ENCODE measurements around the gene DPH2.

Gene DPH2

GRCh38 chr1:43990271-43991199 is 20.7 kb downstream of the DPH2 start:
- H3K27ac ChIP-seq (ENCODE audit: low read length) = no peak overlapping the region

GRCh38 chr1:43991200-43991475 is 21.3 kb downstream of the DPH2 start:
- no peaks in the 10 kb centered on the region for H3K36me3 ChIP-seq (replicated peaks; ENCODE audit: low read depth, low read length)
- peak overlapping the region; percentile 99 for H3K4me2 ChIP-seq (ENCODE audit: low read length)
- TF ChIP-seq, protein P1, sequence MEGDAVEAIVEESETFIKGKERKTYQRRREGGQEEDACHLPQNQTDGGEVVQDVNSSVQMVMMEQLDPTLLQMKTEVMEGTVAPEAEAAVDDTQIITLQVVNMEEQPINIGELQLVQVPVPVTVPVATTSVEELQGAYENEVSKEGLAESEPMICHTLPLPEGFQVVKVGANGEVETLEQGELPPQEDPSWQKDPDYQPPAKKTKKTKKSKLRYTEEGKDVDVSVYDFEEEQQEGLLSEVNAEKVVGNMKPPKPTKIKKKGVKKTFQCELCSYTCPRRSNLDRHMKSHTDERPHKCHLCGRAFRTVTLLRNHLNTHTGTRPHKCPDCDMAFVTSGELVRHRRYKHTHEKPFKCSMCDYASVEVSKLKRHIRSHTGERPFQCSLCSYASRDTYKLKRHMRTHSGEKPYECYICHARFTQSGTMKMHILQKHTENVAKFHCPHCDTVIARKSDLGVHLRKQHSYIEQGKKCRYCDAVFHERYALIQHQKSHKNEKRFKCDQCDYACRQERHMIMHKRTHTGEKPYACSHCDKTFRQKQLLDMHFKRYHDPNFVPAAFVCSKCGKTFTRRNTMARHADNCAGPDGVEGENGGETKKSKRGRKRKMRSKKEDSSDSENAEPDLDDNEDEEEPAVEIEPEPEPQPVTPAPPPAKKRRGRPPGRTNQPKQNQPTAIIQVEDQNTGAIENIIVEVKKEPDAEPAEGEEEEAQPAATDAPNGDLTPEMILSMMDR (IDR thresholded peaks at IDR 0.05; ENCODE audit: low read depth, low read length) = no peak
- no peak for TF ChIP-seq EZH2phosphoT487 (IDR thresholded peaks at IDR 0.05; ENCODE audit: low read depth)
- no peaks in the 10 kb centered on the region for H4K20me1 ChIP-seq (ENCODE audit: insufficient read depth, low read length)
- H3K9ac ChIP-seq (ENCODE audit: low read length) = peak overlapping the region; percentile 65
- H3K4me1 ChIP-seq (ENCODE audit: low read length) = peaks cover 16% of the 10 kb centered on the region
- H3K4me3 ChIP-seq (ENCODE audit: low read length) = peak overlapping the region; percentile 84
- H3K27me3 ChIP-seq (ENCODE audit: low read depth, low read length) = no peaks in the 10 kb centered on the region
- H3K27ac ChIP-seq (ENCODE audit: low read length) = no peak overlapping the region
- H2AFZ ChIP-seq (ENCODE audit: low read depth, low read length) = 0 out of 2 replicates have a peak overlapping the region, but pooled peaks have one; percentile 74
- no peaks in the 10 kb centered on the region for H3K79me2 ChIP-seq (ENCODE audit: low read length)
- H3K9me3 ChIP-seq (ENCODE audit: insufficient read depth, low read length) = no peaks in the 10 kb centered on the region

More at GRCh38 chr1:43990271-43991199, 20.7 kb downstream of the DPH2 start:
- H3K4me3 ChIP-seq (ENCODE audit: low read length) = peak overlapping the region; percentile 84
- peak overlapping the region; percentile 65 for H3K9ac ChIP-seq (ENCODE audit: low read length)
- peaks cover 16% of the 10 kb centered on the region for H3K4me1 ChIP-seq (ENCODE audit: low read length)
- H3K9me3 ChIP-seq (ENCODE audit: insufficient read depth, low read length) = no peaks in the 10 kb centered on the region
- no peaks in the 10 kb centered on the region for H3K36me3 ChIP-seq (replicated peaks; ENCODE audit: low read depth, low read length)
- no peaks in the 10 kb centered on the region for H4K20me1 ChIP-seq (ENCODE audit: insufficient read depth, low read length)
- H3K4me2 ChIP-seq (ENCODE audit: low read length) = peak overlapping the region; percentile 99
- H2AFZ ChIP-seq (ENCODE audit: low read depth, low read length) = no peak overlapping the region
- H3K27me3 ChIP-seq (ENCODE audit: low read depth, low read length) = no peaks in the 10 kb centered on the region
- TF ChIP-seq, protein P1 (IDR thresholded peaks at IDR 0.05; ENCODE audit: low read depth, low read length) = peak; percentile 17; the same call in 1 of the 2 replicates
- no peak for TF ChIP-seq EZH2phosphoT487 (IDR thresholded peaks at IDR 0.05; ENCODE audit: low read depth)
- H3K79me2 ChIP-seq (ENCODE audit: low read length) = no peaks in the 10 kb centered on the region

DNA sequence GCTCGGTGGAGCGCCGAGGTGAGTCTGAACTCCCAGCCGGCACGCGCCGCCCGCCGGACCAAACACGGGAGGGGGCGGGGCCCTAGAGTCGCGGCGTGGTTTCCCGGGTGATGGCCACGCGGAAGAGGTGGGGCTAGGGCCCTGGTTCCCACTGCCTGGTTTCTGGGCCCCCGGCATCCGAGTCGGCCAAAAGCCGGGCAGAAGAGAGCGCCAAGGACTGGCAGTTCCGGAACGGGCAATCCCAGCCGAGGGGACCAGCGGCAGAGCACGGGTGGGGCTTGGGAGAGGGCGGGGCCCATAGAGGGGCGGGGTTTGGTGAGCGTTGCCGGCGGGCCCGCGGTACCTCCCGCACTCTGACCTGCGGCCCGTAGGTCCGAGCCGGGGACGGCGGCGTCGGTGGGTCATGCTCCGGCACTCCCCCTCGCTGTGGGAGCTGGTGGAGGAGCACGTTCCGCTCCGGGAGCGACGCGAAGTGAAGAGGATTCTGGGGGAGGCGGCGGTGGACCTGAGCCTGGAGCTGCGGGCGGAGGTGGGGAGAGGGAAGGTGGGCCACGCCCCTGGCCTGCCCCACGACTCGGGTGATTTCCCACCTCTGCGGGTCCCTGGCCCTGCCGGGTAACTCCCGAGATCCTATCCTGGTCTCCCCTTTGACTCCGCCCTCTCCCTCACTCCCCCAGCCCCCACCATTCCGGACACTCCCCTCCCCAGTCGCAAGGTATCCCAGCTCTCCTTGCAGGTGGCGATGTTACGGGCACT is 21.8 kb downstream of the DPH2 start, which contains the start of gene CCDC24:
TSS of gene CCDC24 (plus strand) at position 124 of the 756 bp plus-strand sequence. CDS start at position 404, 280 bp downstream.
- no peak for TF ChIP-seq EZH2phosphoT487 (IDR thresholded peaks at IDR 0.05; ENCODE audit: low read depth)
- TF ChIP-seq, protein P1 (IDR thresholded peaks at IDR 0.05; ENCODE audit: low read depth, low read length) = no peak
- H3K9ac ChIP-seq (ENCODE audit: low read length) = peak within 1 kb of the TSS; percentile 65
- H3K4me3 ChIP-seq (ENCODE audit: low read length) = peak within 1 kb of the TSS; percentile 84
- H4K20me1 ChIP-seq (ENCODE audit: insufficient read depth, low read length) = no peaks in the 10 kb centered on the region
- H3K27me3 ChIP-seq (ENCODE audit: low read depth, low read length) = no peaks in the 10 kb centered on the region
- H3K4me2 ChIP-seq (ENCODE audit: low read length) = peak within 1 kb of the TSS; percentile 99
- H3K79me2 ChIP-seq (ENCODE audit: low read length) = no peaks in the 10 kb centered on the region
- H2AFZ ChIP-seq (ENCODE audit: low read depth, low read length) = peak within 1 kb of the TSS; percentile 74
- no peak within 1 kb of the TSS for H3K27ac ChIP-seq (ENCODE audit: low read length)
- H3K4me1 ChIP-seq (ENCODE audit: low read length) = peaks cover 16% of the 10 kb centered on the region
- H3K36me3 ChIP-seq (replicated peaks; ENCODE audit: low read depth, low read length) = no peaks in the 10 kb centered on the region
- H3K9me3 ChIP-seq (ENCODE audit: insufficient read depth, low read length) = no peaks in the 10 kb centered on the region
